Measurements from ENCODE around the gene SHISAL1. TPM values are rescaled to one million over a fixed set of nuclear protein-coding genes. Genes with fewer than 3 reads are reported as not detected.

Gene SHISAL1
- total RNA-seq, 1 experiment from 2014 or later: 0.58 TPM

GRCh38 chr22:44347549-44347948 lies 34.8 kb upstream of the SHISAL1 start:
- no peak for DNase-seq (ENCODE audit: low read depth, low spot score)
- in situ Hi-C loops (cut with HindIII; ENCODE audit: low pct_unique_long_range_greater_than_20kb, low sequenced_read_pairs): no loop called here

- no peak for DNase-seq (ENCODE audit: low read depth, low spot score)
- in situ Hi-C loops (cut with HindIII; ENCODE audit: low pct_unique_long_range_greater_than_20kb, low sequenced_read_pairs): no loop called here
Measured at GRCh38 chr22:44347080-44347479, 34.3 kb upstream of the SHISAL1 start.

- in situ Hi-C loops (cut with HindIII; ENCODE audit: low pct_unique_long_range_greater_than_20kb, low sequenced_read_pairs): no loop called here
- no peak for DNase-seq (ENCODE audit: low read depth, low spot score)
Measured at GRCh38 chr22:44345872-44346271, 33.1 kb upstream of the SHISAL1 start.

- in situ Hi-C loops (cut with HindIII; ENCODE audit: low pct_unique_long_range_greater_than_20kb, low sequenced_read_pairs): no loop called here
- DNase-seq (ENCODE audit: low read depth, low spot score): no peak
Measured at GRCh38 chr22:44344407-44344806, 31.7 kb upstream of the SHISAL1 start.

- in situ Hi-C loops (cut with HindIII; ENCODE audit: low pct_unique_long_range_greater_than_20kb, low sequenced_read_pairs): no loop called here
- no peak for DNase-seq (ENCODE audit: low read depth, low spot score)
Measured at GRCh38 chr22:44342347-44342956, 29.7 kb upstream of the SHISAL1 start.

GRCh38 chr22:44341431-44342346 lies 28.9 kb upstream of the SHISAL1 start:
- DNase-seq (ENCODE audit: low read depth, low spot score): no peak
- in situ Hi-C loops (cut with HindIII; ENCODE audit: low pct_unique_long_range_greater_than_20kb, low sequenced_read_pairs): no loop called here

- in situ Hi-C loops (cut with HindIII; ENCODE audit: low pct_unique_long_range_greater_than_20kb, low sequenced_read_pairs): no loop called here
Measured at GRCh38 chr22:44340271-44341239, 27.8 kb upstream of the SHISAL1 start.

DNA sequence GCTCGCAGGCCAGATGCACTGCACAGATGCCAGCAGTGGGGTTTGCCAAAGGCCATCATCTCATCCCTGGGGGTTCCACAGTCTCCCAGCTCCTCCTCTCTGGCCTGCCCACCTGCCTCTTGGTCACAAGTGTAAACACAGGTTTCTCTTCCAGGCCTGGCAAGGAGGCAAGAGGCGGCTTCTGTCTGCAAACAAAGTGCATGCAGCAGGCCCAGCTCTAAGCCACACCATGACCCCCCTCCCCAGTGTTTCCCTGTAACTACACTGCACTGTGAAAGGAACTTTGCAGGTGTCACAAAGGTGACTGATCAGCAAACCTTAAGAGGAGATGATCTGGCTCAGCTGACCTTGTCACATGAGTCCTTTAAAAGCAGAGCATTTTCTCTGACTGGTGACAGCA lies 26.2 kb upstream of the SHISAL1 start:
- in situ Hi-C loops (cut with HindIII; ENCODE audit: low pct_unique_long_range_greater_than_20kb, low sequenced_read_pairs): no loop called here
- no peak for DNase-seq (ENCODE audit: low read depth, low spot score)

More at GRCh38 chr22:44340271-44341239, 27.8 kb upstream of the SHISAL1 start:
- DNase-seq (ENCODE audit: low read depth, low spot score): no peak

DNA sequence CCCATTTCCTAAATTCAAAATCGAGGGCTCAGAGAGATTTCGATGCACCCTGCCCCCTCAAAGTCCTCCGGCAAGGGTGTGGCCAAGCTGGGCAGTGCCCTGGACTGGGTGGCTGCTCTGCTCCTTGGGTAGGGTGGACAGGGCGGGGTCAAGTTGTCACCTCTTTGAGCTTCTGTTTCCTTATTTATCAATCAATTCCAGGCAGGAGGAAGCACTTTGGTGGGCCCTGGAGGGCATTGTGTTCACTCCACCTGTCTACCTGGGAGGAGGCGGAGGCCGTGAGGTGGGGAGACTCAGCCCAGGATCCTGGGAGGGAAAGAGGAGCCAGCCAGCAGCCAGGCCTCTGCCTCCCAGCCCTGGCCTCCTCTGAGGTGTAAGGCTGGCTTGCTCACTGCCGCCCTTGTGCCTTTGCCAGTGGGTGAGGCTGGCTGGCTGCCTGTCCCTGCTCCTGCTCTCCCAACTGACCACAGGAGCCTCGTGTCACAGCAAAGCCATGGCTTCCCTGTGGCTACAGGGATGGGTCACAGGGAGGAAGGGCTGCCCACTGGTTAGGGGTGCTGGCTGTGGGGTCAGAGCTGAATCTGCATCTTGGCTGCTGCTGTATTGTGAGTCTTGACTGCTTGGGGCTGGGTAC lies 25.5 kb upstream of the SHISAL1 start:
- no peak for DNase-seq (ENCODE audit: low read depth, low spot score)
- in situ Hi-C loops (cut with HindIII; ENCODE audit: low pct_unique_long_range_greater_than_20kb, low sequenced_read_pairs): no loop called here

- in situ Hi-C loops (cut with HindIII; ENCODE audit: low pct_unique_long_range_greater_than_20kb, low sequenced_read_pairs): no loop called here
- DNase-seq (ENCODE audit: low read depth, low spot score): peak; percentile 32
Measured at GRCh38 chr22:44337678-44338004, 24.9 kb upstream of the SHISAL1 start.

GRCh38 chr22:44336962-44337677 lies 24.4 kb upstream of the SHISAL1 start:
- no peak for DNase-seq (ENCODE audit: low read depth, low spot score)
- in situ Hi-C loops (cut with HindIII; ENCODE audit: low pct_unique_long_range_greater_than_20kb, low sequenced_read_pairs): no loop called here

GRCh38 chr22:44335903-44336803 lies 23.4 kb upstream of the SHISAL1 start:
- DNase-seq (ENCODE audit: low read depth, low spot score): no peak
- in situ Hi-C loops (cut with HindIII; ENCODE audit: low pct_unique_long_range_greater_than_20kb, low sequenced_read_pairs): no loop called here

DNA sequence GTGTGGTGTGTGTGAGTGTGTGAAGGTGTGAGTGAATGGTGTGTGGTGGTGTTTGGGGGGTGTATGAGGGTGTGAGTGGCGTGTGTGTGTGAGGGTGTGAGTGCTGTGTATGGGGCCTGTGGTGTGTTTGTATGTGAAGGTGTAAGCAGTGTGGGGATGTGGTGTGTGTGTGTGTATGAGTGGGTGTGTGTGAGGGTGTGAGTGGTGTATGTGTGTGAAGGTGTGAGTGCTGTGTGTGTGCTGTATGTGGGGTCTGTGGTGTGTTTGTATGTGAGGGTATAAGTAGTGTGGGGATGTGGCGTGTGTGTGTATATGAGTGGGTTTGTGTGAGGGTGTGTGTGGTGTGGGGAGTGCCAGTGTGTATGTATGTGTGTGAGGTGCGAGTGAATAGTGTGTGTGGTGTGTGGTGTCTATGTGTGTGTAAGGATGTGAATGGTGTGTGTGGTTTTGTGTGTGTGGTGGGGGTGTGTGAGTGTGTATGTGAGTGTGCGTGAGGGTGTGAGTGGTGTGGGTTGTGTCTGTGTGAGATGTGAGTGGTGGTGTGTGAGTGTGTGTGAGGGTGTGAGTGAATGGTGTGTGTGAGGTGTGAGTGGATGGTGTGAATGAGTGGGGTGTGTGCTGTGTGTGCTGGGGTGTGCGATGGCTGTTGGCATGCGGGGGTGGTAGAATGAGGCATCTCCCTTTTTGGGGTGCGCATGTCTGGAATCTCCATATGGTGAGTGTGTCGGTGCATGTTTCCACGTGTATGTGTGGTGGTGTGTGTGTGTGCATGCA lies 22.5 kb upstream of the SHISAL1 start:
- DNase-seq (ENCODE audit: low read depth, low spot score): no peak
- in situ Hi-C loops (cut with HindIII; ENCODE audit: low pct_unique_long_range_greater_than_20kb, low sequenced_read_pairs): no loop called here

DNA sequence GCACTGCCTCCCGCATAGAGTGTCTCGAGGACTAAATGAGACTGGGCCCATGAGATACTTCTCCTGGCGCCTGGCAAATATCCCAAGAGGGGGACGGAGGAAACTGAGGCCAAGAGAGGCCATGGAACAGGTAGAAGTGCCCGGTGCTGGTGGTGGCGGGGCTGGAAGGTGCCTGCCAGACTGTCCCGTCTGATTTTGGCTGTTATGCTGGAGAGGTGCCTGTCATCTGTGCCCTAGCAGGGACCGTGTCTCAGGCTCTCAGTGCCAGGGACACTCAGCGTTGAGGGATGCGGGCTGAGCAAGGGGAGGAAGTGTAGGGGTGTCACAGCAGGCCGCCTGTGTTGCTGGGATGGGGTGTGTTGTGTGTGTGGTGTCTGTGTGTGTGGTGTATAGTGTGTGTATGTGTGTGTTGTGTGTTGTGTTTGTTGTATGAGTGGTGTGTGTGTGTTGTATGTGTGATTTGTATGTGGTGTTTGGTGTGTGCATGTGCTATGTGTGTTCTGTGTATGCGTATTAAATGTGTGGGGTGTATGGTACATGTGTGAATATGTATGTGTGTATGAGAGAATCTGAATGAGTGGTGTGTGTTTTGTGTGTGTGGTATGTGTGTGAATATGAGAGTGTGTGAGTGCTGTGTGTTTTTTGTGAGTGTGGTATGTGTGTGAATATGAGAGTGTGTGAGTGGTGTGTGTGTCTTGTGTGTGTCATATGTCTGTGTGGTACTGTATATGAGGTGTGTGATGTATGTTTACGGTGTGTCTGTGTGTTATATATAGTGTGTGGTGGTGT lies 21.3 kb upstream of the SHISAL1 start:
- in situ Hi-C loops (cut with HindIII; ENCODE audit: low pct_unique_long_range_greater_than_20kb, low sequenced_read_pairs): no loop called here
- no peak for DNase-seq (ENCODE audit: low read depth, low spot score)

DNA sequence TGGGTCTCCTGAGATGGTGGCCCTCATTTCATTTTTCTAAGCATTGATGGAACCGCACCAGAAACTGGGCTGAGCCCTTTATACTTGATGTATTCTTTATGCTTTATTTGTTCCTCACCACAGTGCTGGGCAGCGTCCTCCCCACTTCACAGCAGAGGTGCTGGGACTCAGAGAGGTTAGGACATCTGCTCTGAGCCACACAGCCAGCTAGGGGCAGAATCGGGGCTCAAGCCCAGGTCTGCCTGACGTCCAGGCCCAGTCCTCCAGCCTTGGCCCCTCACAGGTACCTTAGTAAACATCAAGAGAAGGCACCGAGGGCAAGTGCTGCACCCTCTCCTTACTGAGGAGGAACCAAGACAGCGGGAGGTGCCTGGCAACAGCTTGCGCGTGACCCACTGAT lies 20.2 kb upstream of the SHISAL1 start:
- no peak for DNase-seq (ENCODE audit: low read depth, low spot score)
- in situ Hi-C loops (cut with HindIII; ENCODE audit: low pct_unique_long_range_greater_than_20kb, low sequenced_read_pairs): no loop called here

Data from SK-MEL-5 (cell line).